ENCODE measurements around the gene SLC6A2.

The SLC6A2 gene

DNA sequence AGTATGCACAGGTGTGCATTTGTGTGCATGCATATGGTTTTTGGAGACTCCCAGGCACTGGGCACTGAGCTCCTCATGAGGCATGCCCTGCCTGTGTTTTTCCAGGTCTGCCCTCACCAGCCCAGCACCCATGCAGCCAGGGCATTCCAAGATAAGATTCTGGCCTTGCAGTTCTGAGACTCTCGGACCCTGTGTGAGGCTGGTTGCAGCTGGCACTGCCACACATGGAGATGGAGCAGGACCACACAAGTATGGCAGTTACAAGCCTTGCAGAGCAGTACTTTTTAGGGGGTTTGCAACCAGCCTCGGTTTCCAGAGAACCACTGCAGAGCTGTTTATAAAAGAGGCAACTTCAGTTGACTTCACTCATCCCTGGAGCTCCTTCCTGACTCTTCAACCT lies 10.2 kb downstream of the SLC6A2 start:
- no peak overlapping the region for H3K4me3 Mint-ChIP-seq
- H3K4me1 Mint-ChIP-seq: no peaks in the 10 kb centered on the region
- H3K27me3 Mint-ChIP-seq: peaks cover 22% of the 10 kb centered on the region
- peaks cover 2% of the 10 kb centered on the region for H3K36me3 Mint-ChIP-seq (ENCODE audit: insufficient read depth)
- DNase-seq (ENCODE audit: low spot score in 2 of 2): no peak
- H3K27ac Mint-ChIP-seq (ENCODE audit: low read depth): no peak overlapping the region
- peaks cover 6% of the 10 kb centered on the region for H3K9me3 Mint-ChIP-seq
- no peak for ATAC-seq (replicated peaks; ENCODE audit: extremely low read depth, poor library complexity, severe bottlenecking)

- peaks cover 2% of the 10 kb centered on the region for H3K36me3 Mint-ChIP-seq (ENCODE audit: insufficient read depth)
- DNase-seq (ENCODE audit: low spot score in 2 of 2): no peak
- H3K4me1 Mint-ChIP-seq: no peaks in the 10 kb centered on the region
- H3K27me3 Mint-ChIP-seq: peaks cover 22% of the 10 kb centered on the region
- H3K9me3 Mint-ChIP-seq: peaks cover 6% of the 10 kb centered on the region
- no peak overlapping the region for H3K4me3 Mint-ChIP-seq
- ATAC-seq (replicated peaks; ENCODE audit: extremely low read depth, poor library complexity, severe bottlenecking): no peak
- no peak overlapping the region for H3K27ac Mint-ChIP-seq (ENCODE audit: low read depth)
These were observed 12.0 kb downstream of the SLC6A2 start for GRCh38 chr16:55667753-55668152.

GRCh38 chr16:55668340-55669281 lies 12.8 kb downstream of the SLC6A2 start:
- H3K27me3 Mint-ChIP-seq: peaks cover 22% of the 10 kb centered on the region
- ATAC-seq (replicated peaks; ENCODE audit: extremely low read depth, poor library complexity, severe bottlenecking) (no peak), DNase-seq (ENCODE audit: low spot score in 2 of 2) (no peak)
- peaks cover 2% of the 10 kb centered on the region for H3K36me3 Mint-ChIP-seq (ENCODE audit: insufficient read depth)
- H3K27ac Mint-ChIP-seq (ENCODE audit: low read depth): no peak overlapping the region
- H3K4me3 Mint-ChIP-seq: no peak overlapping the region
- H3K9me3 Mint-ChIP-seq: peaks cover under 1% of the 10 kb centered on the region
- no peaks in the 10 kb centered on the region for H3K4me1 Mint-ChIP-seq

DNA sequence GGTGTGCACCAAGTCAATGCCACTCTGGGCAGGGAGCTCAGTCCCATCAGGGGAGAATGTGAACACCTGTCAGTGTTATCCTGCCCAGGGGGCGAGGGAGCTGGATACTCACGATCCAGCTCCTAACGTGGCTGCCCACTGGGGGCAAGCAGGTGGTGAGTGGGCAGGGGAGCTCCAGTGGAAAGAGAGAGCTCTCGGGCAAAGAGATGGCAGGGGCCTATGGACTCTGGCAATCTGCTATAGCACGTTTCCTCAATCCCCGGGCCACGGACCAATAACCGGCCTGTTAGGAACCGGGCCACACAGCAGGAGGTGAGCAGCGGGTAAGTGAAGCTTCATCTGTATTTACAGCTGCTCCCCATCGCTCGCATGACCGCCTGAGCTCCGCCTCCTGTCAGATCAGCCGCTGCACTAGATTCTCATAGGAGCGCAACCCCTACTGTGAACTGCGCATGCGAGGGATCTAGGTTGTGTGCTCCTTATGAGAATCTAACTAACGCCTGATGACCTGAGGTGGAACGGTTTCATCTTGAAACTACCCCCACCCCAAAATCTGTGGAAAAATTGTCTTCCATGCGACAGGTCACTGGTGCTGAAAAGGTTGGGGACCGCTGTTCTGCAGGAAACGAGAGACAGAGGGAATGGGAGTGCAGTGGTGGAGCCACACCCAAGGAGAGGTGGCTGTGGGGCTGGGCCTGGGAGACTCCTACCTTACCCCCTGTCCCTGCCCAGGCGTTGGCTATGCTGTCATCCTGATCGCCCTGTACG lies 15.6 kb downstream of the SLC6A2 start:
- Mint-ChIP-seq H3K4me3 (no peak overlapping the region), H3K27ac (ENCODE audit: low read depth) (no peak overlapping the region), H3K4me1 (no peaks in the 10 kb centered on the region), H3K27me3 (peaks cover 10% of the 10 kb centered on the region), H3K36me3 (ENCODE audit: insufficient read depth) (no peaks in the 10 kb centered on the region), H3K9me3 (no peaks in the 10 kb centered on the region)
- DNase-seq (ENCODE audit: low spot score in 2 of 2): no peak
- ATAC-seq (replicated peaks; ENCODE audit: extremely low read depth, poor library complexity, severe bottlenecking): no peak

DNA sequence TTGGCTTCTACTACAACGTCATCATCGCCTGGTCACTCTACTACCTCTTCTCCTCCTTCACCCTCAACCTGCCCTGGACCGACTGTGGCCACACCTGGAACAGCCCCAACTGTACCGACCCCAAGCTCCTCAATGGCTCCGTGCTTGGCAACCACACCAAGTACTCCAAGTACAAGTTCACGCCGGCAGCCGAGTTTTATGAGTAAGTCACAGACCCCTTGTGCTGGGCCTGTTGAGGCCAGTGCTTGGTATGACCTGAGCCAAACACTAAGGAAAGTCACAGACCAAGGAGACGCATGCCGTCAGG lies 16.1 kb downstream of the SLC6A2 start:
- Mint-ChIP-seq H3K9me3 (no peaks in the 10 kb centered on the region), H3K36me3 (ENCODE audit: insufficient read depth) (no peaks in the 10 kb centered on the region), H3K4me3 (no peak overlapping the region), H3K27ac (ENCODE audit: low read depth) (no peak overlapping the region), H3K27me3 (peaks cover 4% of the 10 kb centered on the region), H3K4me1 (no peaks in the 10 kb centered on the region)
- no peak for ATAC-seq (replicated peaks; ENCODE audit: extremely low read depth, poor library complexity, severe bottlenecking)
- no peak for DNase-seq (ENCODE audit: low spot score in 2 of 2)

DNA sequence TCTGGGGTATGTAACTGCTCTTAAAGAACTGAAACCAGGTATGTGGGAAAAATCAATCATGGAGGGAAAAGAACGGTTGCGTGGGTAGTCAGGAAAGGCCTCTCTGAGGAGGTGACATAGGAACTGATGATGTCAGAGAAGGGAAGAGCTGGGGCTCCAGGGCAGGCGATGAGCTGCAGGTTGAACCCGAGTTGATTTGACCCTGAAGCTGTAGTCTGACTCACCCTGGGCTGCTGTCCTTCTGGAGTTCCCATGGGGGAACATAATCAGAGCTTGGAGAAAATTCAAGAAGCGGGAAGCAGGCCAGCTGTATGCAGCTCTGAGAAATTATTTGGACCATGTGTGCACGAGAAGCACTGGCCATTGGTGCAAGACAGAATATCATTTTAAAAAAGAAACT lies 16.7 kb downstream of the SLC6A2 start:
- Mint-ChIP-seq H3K27me3 (peaks cover under 1% of the 10 kb centered on the region), H3K4me3 (no peak overlapping the region), H3K27ac (ENCODE audit: low read depth) (no peak overlapping the region), H3K36me3 (ENCODE audit: insufficient read depth) (no peaks in the 10 kb centered on the region), H3K9me3 (no peaks in the 10 kb centered on the region), H3K4me1 (no peaks in the 10 kb centered on the region)
- ATAC-seq (replicated peaks; ENCODE audit: extremely low read depth, poor library complexity, severe bottlenecking) (no peak), DNase-seq (ENCODE audit: low spot score in 2 of 2) (no peak)

DNA sequence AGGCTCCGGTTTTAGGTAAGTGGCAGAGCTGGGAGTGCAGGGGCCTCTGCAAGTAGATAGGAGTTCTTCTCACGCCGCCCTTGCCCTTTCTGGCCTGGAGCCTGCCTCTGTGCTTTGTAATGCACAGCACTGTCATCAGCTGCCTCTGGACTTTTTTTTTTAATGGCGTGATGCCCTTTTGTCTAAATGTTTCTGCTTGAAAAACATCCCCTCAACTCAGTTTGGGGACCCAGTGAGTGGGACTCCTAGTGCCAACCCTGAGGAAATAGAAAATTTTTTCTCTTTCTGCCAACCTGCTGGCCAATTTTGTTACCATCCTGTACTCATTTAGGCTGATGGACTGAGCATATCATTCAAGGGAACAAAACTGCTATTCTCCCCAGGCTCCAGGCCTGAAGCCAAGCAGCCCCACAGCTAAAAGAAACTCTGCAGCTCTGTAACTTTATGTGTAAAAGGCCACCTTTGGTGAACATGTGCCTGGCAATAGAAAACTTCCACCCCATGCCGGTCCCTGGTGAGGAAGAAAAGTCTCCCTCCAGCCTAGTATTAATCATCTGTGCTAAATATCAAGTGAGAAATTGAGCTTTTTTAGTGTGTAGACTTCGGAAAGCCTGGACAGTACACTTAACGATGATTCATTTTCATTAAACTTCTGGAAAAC lies 22.5 kb downstream of the SLC6A2 start:
- H3K36me3 Mint-ChIP-seq (ENCODE audit: insufficient read depth): no peaks in the 10 kb centered on the region
- no peaks in the 10 kb centered on the region for H3K9me3 Mint-ChIP-seq

GRCh38 chr16:55682086-55682485 lies 26.3 kb downstream of the SLC6A2 start:
- no peaks in the 10 kb centered on the region for H3K4me1 Mint-ChIP-seq
- ATAC-seq (replicated peaks; ENCODE audit: extremely low read depth, poor library complexity, severe bottlenecking): no peak
- no peak for DNase-seq (ENCODE audit: low spot score in 2 of 2)
- H3K27ac Mint-ChIP-seq (ENCODE audit: low read depth): no peak overlapping the region
- no peaks in the 10 kb centered on the region for H3K9me3 Mint-ChIP-seq
- no peak overlapping the region for H3K4me3 Mint-ChIP-seq
- H3K27me3 Mint-ChIP-seq: peaks cover 61% of the 10 kb centered on the region
- H3K36me3 Mint-ChIP-seq (ENCODE audit: insufficient read depth): no peaks in the 10 kb centered on the region

More for the DNA sequence above, 22.5 kb downstream of the SLC6A2 start:
- H3K4me3 Mint-ChIP-seq: no peak overlapping the region
- peaks cover 42% of the 10 kb centered on the region for H3K27me3 Mint-ChIP-seq
- no peak overlapping the region for H3K27ac Mint-ChIP-seq (ENCODE audit: low read depth)
- DNase-seq (ENCODE audit: low spot score in 2 of 2): no peak
- no peaks in the 10 kb centered on the region for H3K4me1 Mint-ChIP-seq
- no peak for ATAC-seq (replicated peaks; ENCODE audit: extremely low read depth, poor library complexity, severe bottlenecking)

DNA sequence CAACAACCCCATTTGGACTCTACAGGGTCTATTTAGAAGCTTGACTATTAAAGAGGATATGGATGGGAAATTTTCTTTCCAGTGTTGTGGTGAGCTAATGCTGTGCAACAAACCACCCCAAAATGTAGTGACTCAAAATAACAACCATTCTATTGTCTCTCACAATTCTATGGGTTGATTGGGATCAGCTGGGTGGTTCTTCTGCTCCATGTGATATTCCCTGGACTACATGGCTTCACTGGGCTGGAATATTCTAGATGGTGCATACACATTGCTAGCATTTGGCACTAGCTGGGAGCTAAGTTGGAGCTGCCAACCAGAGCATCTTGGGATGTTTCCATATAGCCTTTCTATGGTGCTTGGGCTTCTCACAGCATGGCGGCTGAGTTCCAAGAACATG lies 30.2 kb downstream of the SLC6A2 start:
- Mint-ChIP-seq H3K36me3 (ENCODE audit: insufficient read depth) (no peaks in the 10 kb centered on the region), H3K27ac (ENCODE audit: low read depth) (no peak overlapping the region), H3K9me3 (no peaks in the 10 kb centered on the region), H3K27me3 (peaks cover 43% of the 10 kb centered on the region), H3K4me3 (no peak overlapping the region), H3K4me1 (no peaks in the 10 kb centered on the region)
- DNase-seq (ENCODE audit: low spot score in 2 of 2) (no peak), ATAC-seq (replicated peaks; ENCODE audit: extremely low read depth, poor library complexity, severe bottlenecking) (no peak)

DNA sequence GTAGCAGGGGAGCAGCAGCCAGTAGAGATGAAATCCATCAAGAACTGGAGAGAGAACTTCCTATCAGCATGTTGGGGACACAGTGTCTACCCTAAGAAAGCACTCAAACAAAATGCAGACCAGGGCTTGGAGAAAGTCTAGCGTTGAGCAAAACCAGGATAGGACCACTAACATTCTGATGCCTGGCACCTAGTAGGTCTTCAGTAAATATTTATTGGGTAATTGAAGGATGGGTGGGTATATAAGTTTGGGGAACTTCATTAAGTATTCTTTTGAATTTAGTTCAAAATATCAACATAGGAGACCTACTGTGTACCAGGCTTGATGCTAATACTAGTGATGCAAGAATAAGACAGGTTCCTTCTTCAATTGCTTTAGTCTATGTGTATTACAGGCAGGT lies 30.9 kb downstream of the SLC6A2 start:
- ATAC-seq (replicated peaks; ENCODE audit: extremely low read depth, poor library complexity, severe bottlenecking) (no peak), DNase-seq (ENCODE audit: low spot score in 2 of 2) (no peak)
- Mint-ChIP-seq H3K27ac (ENCODE audit: low read depth) (no peak overlapping the region), H3K4me1 (no peaks in the 10 kb centered on the region), H3K36me3 (ENCODE audit: insufficient read depth) (no peaks in the 10 kb centered on the region), H3K9me3 (no peaks in the 10 kb centered on the region), H3K27me3 (peaks cover 43% of the 10 kb centered on the region), H3K4me3 (no peak overlapping the region)

DNA sequence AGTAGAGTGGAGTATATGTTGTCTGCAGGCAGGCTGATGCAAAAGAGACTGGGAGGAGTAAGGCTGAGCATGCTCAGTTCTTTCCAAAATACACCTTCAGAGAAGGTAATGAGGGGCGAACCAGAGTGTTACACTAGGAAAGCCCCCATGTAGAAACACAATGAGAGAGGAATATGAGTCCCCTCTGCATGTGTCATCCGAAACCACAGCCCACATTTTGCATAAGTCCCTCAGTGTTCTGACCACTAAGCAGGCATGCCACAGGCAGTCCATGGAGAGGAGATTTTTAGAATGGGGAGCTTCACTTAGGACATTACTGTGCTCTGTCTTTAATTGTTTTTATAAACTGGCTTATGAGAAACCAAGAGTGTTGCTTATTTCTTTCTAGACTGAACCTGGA lies 32.0 kb downstream of the SLC6A2 start:
- H3K27me3 Mint-ChIP-seq: peaks cover 41% of the 10 kb centered on the region
- DNase-seq (ENCODE audit: low spot score in 2 of 2): no peak
- H3K9me3 Mint-ChIP-seq: no peaks in the 10 kb centered on the region
- H3K4me1 Mint-ChIP-seq: no peaks in the 10 kb centered on the region
- ATAC-seq (replicated peaks; ENCODE audit: extremely low read depth, poor library complexity, severe bottlenecking): no peak
- H3K36me3 Mint-ChIP-seq (ENCODE audit: insufficient read depth): no peaks in the 10 kb centered on the region
- H3K27ac Mint-ChIP-seq (ENCODE audit: low read depth): no peak overlapping the region
- H3K4me3 Mint-ChIP-seq: no peak overlapping the region

GRCh38 chr16:55690841-55691240 lies 35.1 kb downstream of the SLC6A2 start:
- Mint-ChIP-seq H3K9me3 (no peaks in the 10 kb centered on the region), H3K36me3 (ENCODE audit: insufficient read depth) (no peaks in the 10 kb centered on the region)

More at GRCh38 chr16:55690841-55691240, 35.1 kb downstream of the SLC6A2 start:
- no peak for DNase-seq (ENCODE audit: low spot score in 2 of 2)
- Mint-ChIP-seq H3K4me1 (no peaks in the 10 kb centered on the region), H3K27ac (ENCODE audit: low read depth) (no peak overlapping the region), H3K27me3 (peaks cover 19% of the 10 kb centered on the region), H3K4me3 (no peak overlapping the region)
- ATAC-seq (replicated peaks; ENCODE audit: extremely low read depth, poor library complexity, severe bottlenecking): no peak
